ENCODE results near the gene TMEM187. TPM values are rescaled to one million over a fixed set of nuclear protein-coding genes. Genes with fewer than 3 reads are reported as not detected.
A peak's percentile ranks its signal among the peaks of the same experiment; 100 is the strongest.

The TMEM187 gene
- total RNA-seq, 1 experiment from 2014 or later = 6.6 TPM

DNA sequence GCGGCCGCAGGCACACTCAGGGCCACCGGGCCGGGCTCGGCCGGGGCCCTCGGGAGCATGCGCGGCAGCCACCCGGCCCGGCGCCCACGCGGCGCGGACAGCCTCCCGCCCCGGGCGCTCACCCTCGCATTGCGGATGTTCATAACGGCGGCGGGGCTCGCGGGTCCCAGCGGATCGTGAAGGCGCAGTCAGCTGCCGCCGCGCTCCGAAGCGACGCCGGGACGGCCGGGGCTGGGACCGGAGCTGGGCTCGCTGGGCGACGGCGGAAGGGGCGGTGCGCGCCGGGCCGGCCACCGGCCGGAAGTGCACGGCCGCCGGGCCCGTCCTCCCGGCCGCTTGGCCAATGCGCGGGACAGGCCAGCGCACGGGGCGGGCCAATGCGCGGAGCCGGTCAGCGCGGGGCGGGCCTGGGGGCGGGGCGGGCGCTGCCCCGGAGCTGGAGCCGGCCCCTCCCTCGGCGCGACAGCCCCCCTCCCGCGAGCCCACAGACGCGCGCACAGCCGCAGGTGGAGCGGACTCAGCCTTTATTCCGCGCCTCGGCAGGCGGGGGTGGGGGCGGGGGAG lies 37.7 kb upstream of the TMEM187 start, which contains the start of gene NAA10:
NAA10 (minus strand) TSS at position 276 of the 564 bp plus-strand sequence; CDS start at position 143, 133 bp downstream.
- DNase-seq (ENCODE audit: low read depth) = peak; percentile 70

DNA sequence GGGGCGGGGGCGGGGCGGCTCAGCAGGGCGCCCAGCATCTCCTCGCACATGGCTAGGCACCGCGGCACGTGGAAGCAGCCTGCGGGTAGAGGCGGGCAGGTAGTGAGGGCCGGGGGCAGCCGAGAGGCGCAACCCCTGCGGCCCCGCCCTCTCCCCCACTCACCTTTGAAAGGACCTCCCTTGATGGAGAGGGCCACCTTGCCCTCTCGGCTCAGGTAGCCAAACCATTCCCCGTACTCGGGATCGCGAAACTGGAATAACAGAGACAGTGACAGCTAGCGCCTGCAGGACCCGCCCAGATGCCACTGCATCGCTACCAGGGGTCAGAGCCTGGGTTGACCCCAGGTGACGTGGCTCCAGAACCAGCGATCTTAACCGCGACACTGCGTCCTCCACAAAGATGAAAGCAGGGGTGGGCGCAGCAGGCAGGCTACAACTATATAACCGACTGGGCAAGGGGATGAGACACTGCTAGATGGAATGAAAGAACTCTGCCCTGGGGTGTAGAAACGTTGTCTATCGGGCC lies 37.2 kb upstream of the TMEM187 start:
- DNase-seq (ENCODE audit: low read depth) = peak; percentile 16

DNA sequence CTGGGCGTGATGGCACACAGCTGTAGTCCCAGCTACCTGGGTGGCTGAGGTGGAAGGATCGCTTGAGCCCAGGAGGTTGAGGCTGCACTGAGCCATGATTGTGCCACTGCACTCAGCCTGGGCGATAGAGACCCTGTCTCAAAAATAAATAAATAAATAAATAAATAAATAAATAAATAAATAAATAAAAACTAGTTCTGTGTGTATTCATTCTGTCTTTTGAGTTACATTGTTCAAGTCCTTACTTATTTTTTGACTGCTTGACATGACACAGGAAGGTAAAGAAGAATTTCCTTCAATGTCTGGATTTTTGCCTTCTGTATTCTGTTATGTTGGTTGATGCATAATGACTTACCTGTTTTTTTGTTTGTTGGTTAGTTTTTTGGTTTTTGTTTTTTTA lies 35.5 kb upstream of the TMEM187 start:
- no peak for DNase-seq (ENCODE audit: low read depth)

DNA sequence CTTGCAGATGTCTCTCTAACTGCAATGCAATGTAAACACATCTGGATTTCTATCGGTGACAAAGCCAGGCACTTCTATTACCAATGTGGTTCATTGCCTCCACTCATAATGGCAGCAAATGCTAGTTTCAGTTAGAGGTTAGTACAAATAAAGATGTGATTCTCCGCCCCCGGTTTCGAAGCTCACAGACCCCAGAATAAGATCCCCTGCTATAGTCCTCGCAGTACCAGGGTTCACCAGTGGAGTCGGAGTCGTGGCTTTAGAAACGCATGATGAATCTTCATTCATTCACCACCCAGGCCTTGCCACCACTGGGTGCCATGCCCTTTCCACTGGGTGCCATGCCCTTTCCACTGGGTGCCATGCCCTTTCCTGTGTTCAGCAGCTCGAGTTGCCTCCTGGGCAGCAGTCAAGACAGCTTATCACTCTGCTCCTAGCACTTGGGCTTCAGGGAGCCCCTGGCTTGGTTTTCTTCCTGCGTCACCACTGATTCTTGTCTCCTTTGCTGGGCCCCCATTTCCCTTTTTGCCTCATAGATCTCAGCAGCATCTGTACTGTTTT lies 34.2 kb upstream of the TMEM187 start:
- no peak for DNase-seq (ENCODE audit: low read depth)

DNA sequence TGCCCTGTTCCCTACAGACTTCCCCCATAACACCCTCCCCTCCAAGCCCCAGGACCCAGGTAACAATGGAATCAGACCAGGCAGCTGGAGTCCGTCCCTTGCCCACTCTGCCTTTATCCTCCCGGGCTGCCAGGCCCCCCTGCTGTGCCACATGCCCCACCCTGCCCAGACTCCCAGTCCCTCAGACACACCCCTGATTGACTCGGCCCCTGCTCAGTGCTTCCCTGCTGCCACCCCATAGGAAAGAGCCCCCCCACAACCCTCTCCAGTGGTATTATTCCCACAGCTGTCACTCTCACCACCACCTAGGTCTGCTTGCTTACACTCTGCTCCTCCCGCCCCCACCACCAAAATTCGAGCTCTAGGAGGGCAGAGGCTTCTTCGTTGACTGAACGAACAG lies 33.0 kb upstream of the TMEM187 start:
- no peak for DNase-seq (ENCODE audit: low read depth)

DNA sequence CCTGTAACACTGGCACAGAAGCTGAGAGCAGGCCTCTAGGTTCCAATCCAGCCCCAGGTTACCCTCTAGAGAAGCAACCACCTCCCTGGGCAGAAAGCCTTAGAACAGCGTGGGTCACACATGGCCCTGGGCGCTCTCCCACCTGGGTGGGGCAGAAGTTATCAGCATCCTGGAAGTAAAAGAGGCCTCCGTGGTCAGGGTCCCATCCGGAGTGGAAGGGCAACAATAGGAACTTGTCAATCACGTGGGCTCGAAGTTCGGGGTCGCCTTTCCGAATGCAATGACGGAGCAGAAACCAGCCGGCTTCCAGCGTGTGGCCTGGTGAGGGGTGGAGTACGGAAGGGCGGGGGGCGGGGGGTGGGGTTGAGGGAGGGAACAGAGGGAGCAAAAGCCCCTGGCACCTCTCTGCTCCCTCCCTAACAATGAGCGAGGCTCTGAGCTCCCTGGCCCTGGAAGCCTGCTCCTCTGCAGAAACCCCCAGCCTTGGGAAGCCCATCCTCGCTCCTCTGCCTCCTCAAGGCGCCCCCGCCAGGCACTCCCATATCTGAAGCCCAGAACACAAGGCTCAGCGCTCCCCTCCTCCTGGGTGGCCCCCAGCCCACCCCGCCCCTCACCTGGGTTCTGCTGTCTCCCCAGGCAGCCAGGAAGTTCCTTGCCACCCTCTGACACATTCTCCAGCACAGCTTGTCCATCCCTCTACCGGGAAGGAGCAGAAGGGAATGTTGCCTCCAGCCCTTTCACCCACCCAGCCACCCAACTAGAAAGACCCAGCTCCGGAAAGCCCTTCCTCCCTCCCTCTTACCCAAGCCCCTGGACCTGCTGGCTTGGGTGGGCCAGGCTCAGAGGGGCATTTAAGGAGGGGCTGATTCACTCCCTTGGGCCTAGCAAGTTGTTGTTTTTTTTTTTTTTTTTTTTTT lies 31.0 kb upstream of the TMEM187 start:
- no peak for DNase-seq (ENCODE audit: low read depth)

DNA sequence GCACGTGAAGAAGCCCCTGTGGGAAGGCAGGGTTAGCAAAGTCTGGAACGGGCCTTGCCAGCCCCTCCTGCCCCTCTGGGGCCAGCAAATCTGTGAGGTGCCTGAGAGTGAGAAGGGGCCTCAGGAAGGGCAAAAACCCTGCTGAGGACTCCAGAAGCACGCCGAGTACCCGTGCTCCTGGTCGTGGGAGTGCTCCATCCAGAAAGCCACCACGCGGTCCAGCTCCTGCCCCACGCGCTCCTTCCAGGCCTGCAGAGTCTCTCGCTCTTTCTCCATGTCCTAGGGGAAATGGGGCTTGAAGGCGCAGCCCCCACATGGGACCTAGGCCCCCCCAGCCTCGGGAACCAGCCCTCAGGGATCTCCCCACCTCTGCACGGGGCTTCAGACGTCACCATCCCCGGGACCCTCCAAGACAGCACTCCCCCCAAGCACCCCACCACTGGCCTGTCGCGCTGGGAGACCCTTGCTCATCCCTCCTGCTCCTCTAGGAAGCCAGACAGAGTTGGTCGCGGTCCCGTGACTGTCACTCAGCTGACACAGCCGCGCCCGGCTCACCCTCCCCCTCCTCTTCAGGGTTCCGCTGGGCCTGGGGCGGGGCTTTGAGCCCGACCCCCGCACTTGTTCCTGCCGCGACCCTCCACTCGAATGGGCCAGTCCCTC lies 28.3 kb upstream of the TMEM187 start, which contains the start of gene RENBP:
RENBP (minus strand) TSS at position 504 of the 660 bp plus-strand sequence; CDS start at position 471, 33 bp downstream.
- no peak for DNase-seq (ENCODE audit: low read depth)

DNA sequence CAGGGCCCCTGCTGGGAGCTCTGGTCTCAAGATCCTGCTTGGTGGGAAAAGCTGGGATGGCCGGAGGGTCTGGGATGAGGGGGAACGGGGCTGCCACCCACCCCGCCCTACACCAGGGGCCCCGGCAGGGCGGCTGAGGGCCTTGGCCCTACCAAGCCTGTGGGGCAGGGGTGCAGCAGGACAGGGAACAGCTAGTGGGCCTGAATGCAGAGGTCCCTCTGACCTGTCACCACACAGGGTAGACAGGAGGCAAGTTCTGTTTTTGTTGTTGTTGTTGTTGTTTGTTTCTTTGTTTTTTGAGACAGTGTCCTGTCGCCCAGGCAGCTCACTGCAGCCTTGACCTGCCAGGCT lies 27.8 kb upstream of the TMEM187 start:
- DNase-seq (ENCODE audit: low read depth) = no peak

DNA sequence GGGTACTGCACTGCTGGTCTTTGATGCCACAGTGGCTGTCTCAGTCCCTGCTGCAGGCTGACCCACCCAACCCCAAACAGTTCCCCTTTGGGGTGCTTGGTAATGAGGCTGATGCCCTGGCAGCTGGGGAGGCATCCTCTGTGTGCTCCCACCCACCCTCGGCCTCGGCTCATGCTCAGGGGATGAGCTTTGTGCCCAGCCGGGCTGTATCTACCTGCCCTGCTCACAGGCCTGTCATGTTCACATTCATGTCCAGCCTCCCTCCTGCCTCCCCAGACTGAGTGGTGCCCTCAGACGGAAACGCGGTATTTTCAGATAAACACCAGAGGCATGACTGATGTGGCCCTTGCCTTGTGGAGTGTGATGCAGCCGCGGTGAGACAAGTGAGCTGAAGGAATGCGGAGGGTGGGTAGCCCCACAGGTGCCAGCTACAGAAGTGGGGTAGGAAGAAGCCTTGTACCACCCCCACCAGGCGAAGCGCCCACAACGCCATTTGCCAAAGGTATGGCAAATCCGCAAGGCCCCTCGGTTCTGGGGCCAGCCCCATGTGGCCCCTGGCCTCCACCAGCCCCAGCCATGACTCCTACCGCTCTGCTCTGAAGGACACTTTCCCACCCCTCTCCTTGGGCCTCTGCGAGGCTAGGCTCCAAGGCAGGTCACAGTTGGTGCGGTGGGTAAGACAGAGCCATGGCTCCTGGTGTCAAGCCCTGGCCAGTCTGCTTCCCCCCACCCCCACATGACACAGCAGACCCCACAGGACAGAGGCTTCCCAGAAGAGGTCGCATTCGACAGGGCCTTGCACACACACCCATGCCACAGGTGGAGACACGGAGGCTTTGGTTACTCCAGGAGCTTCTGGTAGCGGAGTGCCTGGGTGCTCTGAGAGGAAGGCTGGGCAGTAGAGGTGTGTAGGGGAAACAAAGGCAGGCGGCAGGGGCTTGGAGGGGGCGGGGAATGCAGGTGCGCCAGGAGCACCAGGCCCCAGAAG lies 26.3 kb upstream of the TMEM187 start:
- DNase-seq (ENCODE audit: low read depth) = no peak

DNA sequence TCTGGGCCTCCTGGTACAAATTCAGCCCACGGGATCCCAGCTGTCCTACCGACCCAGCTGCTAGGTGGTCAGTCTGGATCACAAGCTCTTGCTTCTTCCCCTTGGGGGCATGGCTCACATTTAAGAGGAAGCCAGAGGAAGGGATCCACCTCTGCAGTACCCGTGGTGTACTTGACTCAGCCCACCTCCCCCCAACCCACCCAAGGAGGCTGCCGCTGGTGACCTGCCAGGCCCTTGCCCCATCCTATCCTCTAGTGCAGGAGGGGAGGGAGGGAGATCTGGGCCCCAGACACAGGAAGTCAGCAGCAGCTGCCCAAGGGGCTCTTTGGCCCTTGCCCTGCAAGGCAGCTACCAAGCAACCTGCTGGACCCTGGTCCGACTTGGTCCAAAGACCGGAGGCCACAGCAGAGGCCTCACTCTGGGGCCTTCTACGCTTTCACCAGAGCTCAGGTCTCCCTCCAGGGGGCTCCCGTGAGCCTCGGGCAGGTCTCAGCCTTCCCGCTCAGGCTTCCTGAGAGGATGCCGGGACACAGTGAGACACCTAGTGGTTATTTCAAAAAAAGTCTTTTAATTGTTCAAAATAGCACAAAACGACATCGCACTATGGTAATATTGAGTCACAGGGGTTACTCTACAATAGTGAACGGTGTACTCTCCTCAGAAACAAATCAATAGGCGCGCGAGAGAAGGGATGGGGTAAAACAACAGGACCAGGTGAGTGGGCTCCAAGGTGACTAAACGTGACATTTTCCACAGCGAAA lies 25.4 kb upstream of the TMEM187 start:
- peak; percentile 60 for DNase-seq (ENCODE audit: low read depth)

DNA sequence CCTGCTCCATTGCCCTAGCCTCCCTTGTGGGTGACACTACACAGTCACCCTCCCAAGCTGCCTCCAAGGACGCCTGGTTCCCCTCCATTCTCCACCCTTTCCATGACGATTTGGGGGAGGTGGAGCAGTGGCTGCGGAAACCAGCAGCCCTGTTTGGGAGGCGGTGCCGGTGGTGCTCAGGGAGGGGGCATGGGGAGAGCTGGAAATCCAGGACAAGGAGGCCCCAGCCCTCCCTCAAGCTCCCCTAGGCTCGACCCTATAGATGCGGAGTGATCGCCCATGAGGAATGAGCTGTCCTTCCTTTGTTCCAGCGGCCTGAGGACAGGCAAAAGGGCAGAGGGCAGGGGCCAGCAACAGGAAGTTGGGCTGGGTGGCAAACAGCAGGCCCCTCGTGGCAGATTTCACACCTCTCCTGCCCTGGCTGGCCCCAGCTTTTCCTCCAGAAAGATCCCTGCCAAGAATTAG lies 24.5 kb upstream of the TMEM187 start:
- DNase-seq (ENCODE audit: low read depth) = no peak

DNA sequence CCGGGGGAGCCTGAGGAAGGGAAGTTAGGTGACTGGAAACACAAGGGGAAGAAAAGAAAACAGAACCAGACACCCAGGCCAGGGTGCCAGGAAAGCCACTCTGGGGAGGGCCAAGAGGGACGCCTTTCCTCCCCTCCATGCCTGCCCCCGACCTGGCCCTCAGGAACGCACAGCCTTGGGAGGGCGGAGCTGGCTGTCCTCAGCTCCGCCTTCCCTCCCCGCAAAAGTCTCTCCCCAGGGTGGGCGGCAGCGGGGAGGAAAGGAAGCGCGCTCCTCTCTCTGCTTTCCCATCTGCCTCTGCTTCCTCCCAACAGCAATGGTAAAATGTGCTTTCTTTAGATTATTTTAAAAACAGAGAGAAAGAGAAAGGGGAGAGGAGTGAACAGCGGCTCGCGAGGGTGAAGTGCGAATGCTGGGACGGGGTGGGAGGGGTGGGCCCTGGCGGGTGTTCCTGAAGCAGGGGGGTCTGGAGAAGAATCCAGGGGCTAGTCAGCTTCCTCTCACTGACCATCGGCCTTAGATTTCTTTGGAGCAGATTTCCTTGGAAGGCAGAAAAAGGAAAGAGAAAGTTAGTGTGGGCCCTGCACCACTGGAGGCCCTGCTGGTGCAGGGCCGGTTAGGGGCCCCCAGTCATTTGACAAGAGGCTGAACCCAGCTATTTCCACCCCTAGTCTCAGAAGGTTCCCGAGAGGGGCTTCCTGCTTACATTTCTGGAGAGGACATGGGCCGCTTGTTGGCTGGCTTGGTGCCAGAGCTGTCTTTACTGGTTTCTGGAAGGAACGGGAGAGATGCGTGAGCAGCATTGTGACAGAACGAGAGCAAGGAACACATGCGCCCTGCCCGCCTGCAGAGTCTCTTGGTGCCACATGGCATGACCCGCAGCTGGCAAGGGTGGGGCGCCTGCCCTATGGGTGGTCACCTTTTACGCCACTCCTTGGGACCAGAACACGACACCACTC lies 23.4 kb upstream of the TMEM187 start:
- DNase-seq (ENCODE audit: low read depth) = no peak

DNA sequence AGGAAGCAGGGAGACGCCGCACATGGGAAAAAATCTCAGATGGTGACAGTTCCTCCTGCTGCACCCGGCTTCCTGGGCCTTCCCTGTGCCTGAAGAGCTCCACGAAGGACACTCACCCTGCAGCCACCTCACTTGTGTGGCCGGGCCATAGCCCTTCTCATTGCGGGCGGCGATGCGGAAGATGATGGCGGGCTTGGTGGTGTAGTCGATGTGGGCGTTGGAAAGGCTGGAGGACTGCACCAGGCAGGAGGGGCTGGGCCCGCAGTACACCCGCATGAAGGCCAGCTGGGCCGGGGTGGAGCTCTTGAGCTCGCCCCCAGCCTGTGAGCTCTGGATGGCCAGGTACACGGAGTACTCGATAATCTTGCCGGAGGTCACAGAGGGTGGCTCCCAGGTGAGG lies 22.4 kb upstream of the TMEM187 start:
- DNase-seq (ENCODE audit: low read depth) = no peak

DNA sequence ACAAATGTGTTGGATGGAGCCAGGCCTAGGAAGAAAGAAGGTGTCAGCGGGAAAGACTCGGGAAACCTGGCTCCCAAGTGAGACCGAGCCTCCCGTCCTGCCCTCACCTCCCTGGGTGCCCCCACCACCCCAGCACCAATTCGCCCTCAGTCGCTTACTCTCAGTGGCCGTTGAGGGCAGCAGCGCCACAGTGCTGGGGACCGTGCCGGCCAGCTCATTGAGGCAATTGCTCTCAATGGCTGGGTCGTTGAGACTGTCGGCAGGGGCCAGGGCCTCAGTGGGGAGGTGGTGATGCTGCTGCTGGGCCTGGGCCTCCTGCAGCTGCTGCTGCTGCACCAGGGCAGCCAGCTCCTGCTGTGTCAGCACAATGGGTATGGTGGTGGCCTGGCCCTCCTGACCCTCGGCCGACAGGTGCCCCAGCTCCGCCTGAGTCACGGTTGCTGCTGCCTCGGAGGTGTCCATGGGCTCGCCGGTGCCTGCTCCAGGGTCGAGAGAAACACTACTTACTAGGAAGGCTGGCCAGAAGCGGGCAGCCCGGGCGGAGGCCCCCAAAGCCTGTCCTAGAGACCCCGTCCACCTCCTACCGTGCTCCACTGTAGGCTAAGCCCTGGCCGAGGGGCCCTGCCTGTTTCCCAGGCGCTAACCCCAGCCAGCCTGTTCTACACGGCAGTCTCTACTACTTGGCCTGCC lies 20.7 kb upstream of the TMEM187 start:
- no peak for DNase-seq (ENCODE audit: low read depth)

DNA sequence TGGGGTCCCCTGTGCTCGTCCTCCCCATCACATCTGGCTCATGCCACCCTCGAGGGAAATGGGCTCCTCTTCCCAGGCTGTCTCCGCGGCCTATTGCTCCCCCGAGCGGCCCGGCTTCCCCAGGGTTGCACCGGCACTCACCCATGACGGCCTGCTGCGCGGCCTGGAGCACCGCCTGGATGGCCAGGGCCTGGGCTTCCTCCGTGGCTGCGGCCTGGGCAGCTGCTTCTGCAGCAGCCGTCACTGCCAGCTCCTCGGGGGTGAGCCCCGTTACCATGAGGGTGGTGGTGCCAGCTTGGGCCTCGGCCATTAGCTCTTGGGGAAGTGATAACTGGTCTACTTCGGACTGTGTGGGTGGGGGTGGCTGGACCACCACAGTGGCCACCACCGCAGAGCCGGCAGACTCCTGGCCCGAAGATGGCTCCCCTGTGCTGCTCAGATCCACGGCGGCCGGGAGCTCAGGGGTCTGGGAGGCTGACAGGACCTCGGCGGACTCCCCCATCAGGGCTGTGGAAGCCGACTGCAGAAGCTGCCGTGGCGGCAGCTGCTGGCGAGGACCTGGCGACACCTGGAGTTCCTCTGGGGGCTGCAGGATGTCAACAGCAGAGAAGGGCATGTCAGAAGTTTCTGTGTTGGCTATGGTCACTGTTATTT lies 20.1 kb upstream of the TMEM187 start:
- DNase-seq (ENCODE audit: low read depth) = no peak

DNA sequence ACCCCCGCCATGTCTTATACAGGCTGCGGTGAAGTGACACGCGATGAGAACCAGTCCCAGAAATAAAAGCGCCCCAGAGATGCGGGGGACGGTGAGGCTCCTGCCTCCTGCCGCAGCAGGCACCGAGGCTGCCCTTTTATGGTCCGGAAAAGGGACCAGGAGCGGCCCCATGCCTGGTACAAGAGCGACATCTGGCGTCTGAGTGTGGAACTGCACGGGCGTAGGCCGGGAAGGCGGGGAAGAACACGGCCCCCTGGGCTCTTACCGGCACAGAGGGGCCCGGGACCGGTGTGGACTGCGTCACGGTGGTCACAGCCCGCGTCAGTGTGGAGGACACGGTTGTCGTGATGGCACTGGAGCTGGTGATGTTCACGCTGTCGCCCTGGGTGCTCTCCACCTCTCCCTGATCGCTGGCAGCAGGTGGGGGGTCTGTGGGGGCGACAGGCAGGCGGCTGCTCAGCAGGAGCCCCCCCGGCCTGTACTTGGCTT lies 19.2 kb upstream of the TMEM187 start:
- peak; percentile 36 for DNase-seq (ENCODE audit: low read depth)

DNA sequence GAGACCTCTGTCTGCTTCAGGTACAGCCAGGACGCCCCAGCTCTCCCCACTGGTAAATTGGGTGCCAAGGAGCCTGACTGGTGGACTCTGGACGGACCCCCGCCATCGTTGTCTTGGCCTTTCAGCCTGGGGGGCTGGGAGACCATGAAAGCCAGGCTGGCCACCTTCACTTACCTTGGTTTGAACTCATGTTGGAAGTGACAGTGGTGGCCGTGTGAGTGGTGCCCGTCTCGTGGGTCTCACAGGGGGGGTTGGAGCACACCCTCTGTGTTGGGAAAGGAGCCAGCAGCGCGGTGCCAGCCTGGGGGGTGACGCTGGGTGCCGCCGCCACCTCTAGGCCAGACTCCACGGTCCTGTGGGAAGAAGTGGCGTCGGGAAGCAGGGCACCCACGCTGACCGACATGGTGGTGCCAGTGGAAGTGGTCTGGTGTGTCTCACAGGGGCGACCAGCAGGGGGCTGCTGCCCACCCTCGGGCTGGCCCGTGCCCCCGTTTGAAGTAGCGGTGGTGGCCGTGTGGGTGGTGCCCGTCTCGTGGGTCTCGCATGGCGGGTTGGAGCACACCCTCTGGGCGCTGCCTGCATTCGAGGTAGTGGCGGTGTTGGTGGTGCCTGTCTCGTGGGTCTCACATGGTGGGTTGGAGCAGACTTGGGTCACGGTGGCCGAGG lies 18.5 kb upstream of the TMEM187 start:
- no peak for DNase-seq (ENCODE audit: low read depth)

All from RPMI7951 (cell line).